ENCODE measurements around the gene CTSE.

DNA sequence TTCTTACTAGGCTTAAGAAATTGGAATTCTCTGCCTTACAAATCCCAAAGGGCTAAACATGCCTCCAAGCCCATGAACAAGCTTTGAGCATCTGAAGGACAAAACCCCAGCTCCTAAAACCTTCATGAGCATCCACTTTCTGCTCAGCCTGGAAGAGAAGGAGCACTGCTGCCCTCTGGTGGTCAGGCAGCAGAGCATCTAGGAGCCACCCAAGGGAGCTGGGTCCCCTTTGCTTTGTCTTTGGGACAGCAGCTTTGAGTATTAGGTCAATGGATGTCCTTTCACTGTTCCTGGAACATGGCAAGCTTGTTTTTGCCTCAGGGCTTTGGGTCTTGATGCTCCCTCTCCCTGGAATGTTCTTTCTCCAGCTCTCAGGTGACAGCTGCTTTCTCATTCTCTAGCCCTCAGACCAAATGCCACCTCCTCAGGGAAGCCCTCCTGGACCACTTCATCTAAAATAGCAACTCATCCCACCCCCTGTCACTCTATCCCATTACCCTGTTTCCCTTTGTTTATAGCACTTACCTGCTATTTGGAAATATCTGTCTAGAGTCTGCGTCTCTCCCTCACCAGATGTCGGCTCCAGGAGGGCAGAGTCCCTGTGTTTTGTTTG, 46.2 kb downstream of the CTSE start:
- no peak for TF ChIP-seq ZNF121 (CRISPR knock-in tag; IDR thresholded peaks at IDR 0.05)
- no peak for TF ChIP-seq ZNF33A (CRISPR knock-in tag; IDR thresholded peaks at IDR 0.05; ENCODE audit: borderline replicate concordance)
- no peak for TF ChIP-seq PBX3 (CRISPR knock-in tag; IDR thresholded peaks at IDR 0.05; ENCODE audit: borderline replicate concordance)
- TF ChIP-seq MEIS1 (CRISPR knock-in tag; IDR thresholded peaks at IDR 0.05; ENCODE audit: borderline replicate concordance) = no peak
- TF ChIP-seq TFDP1 (CRISPR knock-in tag; IDR thresholded peaks at IDR 0.05; ENCODE audit: borderline replicate concordance) = no peak
- TF ChIP-seq GTF2F1 (IDR thresholded peaks at IDR 0.05; ENCODE audit: low read length) = no peak
- TF ChIP-seq ZNF646 (CRISPR knock-in tag; IDR thresholded peaks at IDR 0.05) = no peak
- TF ChIP-seq PHF20 (CRISPR knock-in tag; IDR thresholded peaks at IDR 0.05) = no peak
- TF ChIP-seq ZNF274 (CRISPR knock-in tag; IDR thresholded peaks at IDR 0.05) = no peak
- TF ChIP-seq CTCF (CRISPR knock-in tag; IDR thresholded peaks at IDR 0.05) = peak; percentile 93
- TF ChIP-seq, protein P1, sequence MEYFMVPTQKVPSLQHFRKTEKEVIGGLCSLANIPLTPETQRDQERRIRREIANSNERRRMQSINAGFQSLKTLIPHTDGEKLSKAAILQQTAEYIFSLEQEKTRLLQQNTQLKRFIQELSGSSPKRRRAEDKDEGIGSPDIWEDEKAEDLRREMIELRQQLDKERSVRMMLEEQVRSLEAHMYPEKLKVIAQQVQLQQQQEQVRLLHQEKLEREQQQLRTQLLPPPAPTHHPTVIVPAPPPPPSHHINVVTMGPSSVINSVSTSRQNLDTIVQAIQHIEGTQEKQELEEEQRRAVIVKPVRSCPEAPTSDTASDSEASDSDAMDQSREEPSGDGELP (IDR thresholded peaks at IDR 0.05; ENCODE audit: borderline replicate concordance, low read depth) = no peak
- no peak for TF ChIP-seq ARID2 (CRISPR knock-in tag; IDR thresholded peaks at IDR 0.05; ENCODE audit: borderline replicate concordance)
- TF ChIP-seq SNAPC4 (CRISPR knock-in tag; IDR thresholded peaks at IDR 0.05) = no peak

Data from HepG2 (cell line).